GM23338 (cell line): ENCODE results near the gene AKR1C4.

Experiments
- CREB1 ChIP-seq: fragments of 250-450 bp; sonication (Bioruptor Pico); IDR thresholded peaks from 2 replicates; pipeline ENCODE4 v1.5.0; 2020; ENCODE audit warnings: low read depth, mild to moderate bottlenecking, moderate library complexity
- EZH2phosphoT487 ChIP-seq: fragments of 200-600 bp; sonication (generic); IDR thresholded peaks from one replicate; pipeline ENCODE4 v1.8.1; 2018; ENCODE audit warnings: antibody characterized with exemption; ENCODE audit not compliant: unreplicated experiment
- POLR2AphosphoS5 ChIP-seq: IDR thresholded peaks from 2 replicates; pipeline ENCODE4 v1.6.1; 2016; ENCODE audit warnings: antibody characterized with exemption, low read depth
- ZNF331 ChIP-seq: fragments of 250-450 bp; sonication (Bioruptor Pico); IDR thresholded peaks from 2 replicates; pipeline ENCODE4 v1.5.0; 2020; ENCODE audit warnings: low read depth, mild to moderate bottlenecking, moderate library complexity
- TF ChIP-seq, protein P1 (sequence below), 2 experiments: fragments of 200-600 bp in 1 of 2; sonication (generic) in 1 of 2; conservative IDR thresholded peaks; 2 replicates each; pipeline versions ENCODE4 v1.5.1 to v1.6.1; 2016 to 2017; ENCODE audit warnings: antibody characterized with exemption in 2 of 2, low read depth in 2 of 2, mild to moderate bottlenecking in 2 of 2, moderate library complexity in 1 of 2
- TF ChIP-seq, protein P2 (sequence below): IDR thresholded peaks from one replicate; pipeline ENCODE4 v1.6.1; 2018; ENCODE audit warnings: antibody characterized with exemption; ENCODE audit not compliant: unreplicated experiment

DNA sequence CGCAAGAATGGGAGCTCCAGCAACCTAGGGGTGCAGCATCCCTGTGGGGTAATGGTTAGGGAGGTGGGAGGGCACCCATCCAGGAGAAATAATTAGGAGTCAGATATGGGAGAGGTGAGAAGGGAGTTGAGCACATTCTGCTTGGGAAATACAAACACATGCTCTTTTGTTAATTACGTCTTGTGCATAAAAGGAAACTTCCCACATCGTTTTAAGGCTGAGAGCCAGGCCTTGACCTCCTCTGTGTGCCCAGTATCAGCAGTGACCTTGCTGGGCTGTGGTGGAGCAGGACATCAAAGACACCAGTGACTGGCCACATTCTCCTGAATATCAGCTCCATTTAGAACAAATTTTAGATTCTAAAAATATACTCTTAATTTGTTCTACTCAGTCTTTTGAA, 22.6 kb downstream of the AKR1C4 start:
- TF ChIP-seq ZNF331 (CRISPR knock-in tag) (no peak), CREB1 (no peak), POLR2AphosphoS5 (no peak), EZH2phosphoT487 (no peak)
- TF ChIP-seq, protein P1, sequence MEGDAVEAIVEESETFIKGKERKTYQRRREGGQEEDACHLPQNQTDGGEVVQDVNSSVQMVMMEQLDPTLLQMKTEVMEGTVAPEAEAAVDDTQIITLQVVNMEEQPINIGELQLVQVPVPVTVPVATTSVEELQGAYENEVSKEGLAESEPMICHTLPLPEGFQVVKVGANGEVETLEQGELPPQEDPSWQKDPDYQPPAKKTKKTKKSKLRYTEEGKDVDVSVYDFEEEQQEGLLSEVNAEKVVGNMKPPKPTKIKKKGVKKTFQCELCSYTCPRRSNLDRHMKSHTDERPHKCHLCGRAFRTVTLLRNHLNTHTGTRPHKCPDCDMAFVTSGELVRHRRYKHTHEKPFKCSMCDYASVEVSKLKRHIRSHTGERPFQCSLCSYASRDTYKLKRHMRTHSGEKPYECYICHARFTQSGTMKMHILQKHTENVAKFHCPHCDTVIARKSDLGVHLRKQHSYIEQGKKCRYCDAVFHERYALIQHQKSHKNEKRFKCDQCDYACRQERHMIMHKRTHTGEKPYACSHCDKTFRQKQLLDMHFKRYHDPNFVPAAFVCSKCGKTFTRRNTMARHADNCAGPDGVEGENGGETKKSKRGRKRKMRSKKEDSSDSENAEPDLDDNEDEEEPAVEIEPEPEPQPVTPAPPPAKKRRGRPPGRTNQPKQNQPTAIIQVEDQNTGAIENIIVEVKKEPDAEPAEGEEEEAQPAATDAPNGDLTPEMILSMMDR (conservative IDR thresholded peaks at IDR 0.05; ENCODE audit: low read depth in 2 of 2): no peak
- TF ChIP-seq, protein P2, sequence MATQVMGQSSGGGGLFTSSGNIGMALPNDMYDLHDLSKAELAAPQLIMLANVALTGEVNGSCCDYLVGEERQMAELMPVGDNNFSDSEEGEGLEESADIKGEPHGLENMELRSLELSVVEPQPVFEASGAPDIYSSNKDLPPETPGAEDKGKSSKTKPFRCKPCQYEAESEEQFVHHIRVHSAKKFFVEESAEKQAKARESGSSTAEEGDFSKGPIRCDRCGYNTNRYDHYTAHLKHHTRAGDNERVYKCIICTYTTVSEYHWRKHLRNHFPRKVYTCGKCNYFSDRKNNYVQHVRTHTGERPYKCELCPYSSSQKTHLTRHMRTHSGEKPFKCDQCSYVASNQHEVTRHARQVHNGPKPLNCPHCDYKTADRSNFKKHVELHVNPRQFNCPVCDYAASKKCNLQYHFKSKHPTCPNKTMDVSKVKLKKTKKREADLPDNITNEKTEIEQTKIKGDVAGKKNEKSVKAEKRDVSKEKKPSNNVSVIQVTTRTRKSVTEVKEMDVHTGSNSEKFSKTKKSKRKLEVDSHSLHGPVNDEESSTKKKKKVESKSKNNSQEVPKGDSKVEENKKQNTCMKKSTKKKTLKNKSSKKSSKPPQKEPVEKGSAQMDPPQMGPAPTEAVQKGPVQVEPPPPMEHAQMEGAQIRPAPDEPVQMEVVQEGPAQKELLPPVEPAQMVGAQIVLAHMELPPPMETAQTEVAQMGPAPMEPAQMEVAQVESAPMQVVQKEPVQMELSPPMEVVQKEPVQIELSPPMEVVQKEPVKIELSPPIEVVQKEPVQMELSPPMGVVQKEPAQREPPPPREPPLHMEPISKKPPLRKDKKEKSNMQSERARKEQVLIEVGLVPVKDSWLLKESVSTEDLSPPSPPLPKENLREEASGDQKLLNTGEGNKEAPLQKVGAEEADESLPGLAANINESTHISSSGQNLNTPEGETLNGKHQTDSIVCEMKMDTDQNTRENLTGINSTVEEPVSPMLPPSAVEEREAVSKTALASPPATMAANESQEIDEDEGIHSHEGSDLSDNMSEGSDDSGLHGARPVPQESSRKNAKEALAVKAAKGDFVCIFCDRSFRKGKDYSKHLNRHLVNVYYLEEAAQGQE: no peak
